ENCODE data around the gene DYNC1H1.
A peak's percentile ranks its signal among the peaks of the same experiment; 100 is the strongest.

The DYNC1H1 gene

GRCh38 chr14:101964297-101965180 lies at the start of gene DYNC1H1:
TSS of gene DYNC1H1 (plus strand) at chr14:101964573. CDS start at chr14:101964692, 119 bp downstream.
- peak; percentile 93 to 97 for DNase-seq
- TF ChIP-seq GATA1 (IDR thresholded peaks at IDR 0.05; ENCODE audit: low read depth, low read length) (no peak), POLR2A (IDR thresholded peaks at IDR 0.05; ENCODE audit: low read length) (peak; percentile 75)

GRCh38 chr14:101915871-101916815 lies 48.2 kb upstream of the DYNC1H1 start:
- TF ChIP-seq GATA1 (IDR thresholded peaks at IDR 0.05; ENCODE audit: low read depth, low read length) (no peak), POLR2A (IDR thresholded peaks at IDR 0.05; ENCODE audit: low read length) (no peak)
- DNase-seq, result no peak

GRCh38 chr14:101916816-101917412 lies 47.5 kb upstream of the DYNC1H1 start:
- DNase-seq, result no peak
- TF ChIP-seq POLR2A (IDR thresholded peaks at IDR 0.05; ENCODE audit: low read length) (no peak), GATA1 (IDR thresholded peaks at IDR 0.05; ENCODE audit: low read depth, low read length) (no peak)

- TF ChIP-seq POLR2A (IDR thresholded peaks at IDR 0.05; ENCODE audit: low read length), result no peak
- TF ChIP-seq GATA1 (IDR thresholded peaks at IDR 0.05; ENCODE audit: low read depth, low read length), result no peak
Measured at GRCh38 chr14:101917413-101918017, 46.9 kb upstream of the DYNC1H1 start.

GRCh38 chr14:101918065-101918989 lies 46.0 kb upstream of the DYNC1H1 start:
- TF ChIP-seq POLR2A (IDR thresholded peaks at IDR 0.05; ENCODE audit: low read length), result no peak
- TF ChIP-seq GATA1 (IDR thresholded peaks at IDR 0.05; ENCODE audit: low read depth, low read length), result no peak
- DNase-seq, result no peak

More at GRCh38 chr14:101917413-101918017, 46.9 kb upstream of the DYNC1H1 start:
- DNase-seq, result no peak

- no peak for TF ChIP-seq POLR2A (IDR thresholded peaks at IDR 0.05; ENCODE audit: low read length)
- no peak for TF ChIP-seq GATA1 (IDR thresholded peaks at IDR 0.05; ENCODE audit: low read depth, low read length)
- no peak for DNase-seq
Measured at GRCh38 chr14:101920271-101920670, 44.1 kb upstream of the DYNC1H1 start.

- no peak for DNase-seq
- TF ChIP-seq GATA1 (IDR thresholded peaks at IDR 0.05; ENCODE audit: low read depth, low read length), result no peak
- TF ChIP-seq POLR2A (IDR thresholded peaks at IDR 0.05; ENCODE audit: low read length), result no peak
Measured at GRCh38 chr14:101922866-101923265, 41.5 kb upstream of the DYNC1H1 start.

- TF ChIP-seq GATA1 (IDR thresholded peaks at IDR 0.05; ENCODE audit: low read depth, low read length) (no peak), POLR2A (IDR thresholded peaks at IDR 0.05; ENCODE audit: low read length) (no peak)
- no peak for DNase-seq
Measured at GRCh38 chr14:101925152-101925551, 39.2 kb upstream of the DYNC1H1 start.

- no peak for DNase-seq
- TF ChIP-seq GATA1 (IDR thresholded peaks at IDR 0.05; ENCODE audit: low read depth, low read length) (no peak), POLR2A (IDR thresholded peaks at IDR 0.05; ENCODE audit: low read length) (no peak)
Measured at GRCh38 chr14:101926085-101926484, 38.3 kb upstream of the DYNC1H1 start.

GRCh38 chr14:101926620-101927019 lies 37.8 kb upstream of the DYNC1H1 start:
- no peak for DNase-seq

GRCh38 chr14:101927859-101928258 lies 36.5 kb upstream of the DYNC1H1 start:
- TF ChIP-seq GATA1 (IDR thresholded peaks at IDR 0.05; ENCODE audit: low read depth, low read length), result no peak
- TF ChIP-seq POLR2A (IDR thresholded peaks at IDR 0.05; ENCODE audit: low read length), result no peak
- peak in 1 of 2 experiments; percentile 40 for DNase-seq

More at GRCh38 chr14:101926620-101927019, 37.8 kb upstream of the DYNC1H1 start:
- TF ChIP-seq GATA1 (IDR thresholded peaks at IDR 0.05; ENCODE audit: low read depth, low read length), result no peak
- TF ChIP-seq POLR2A (IDR thresholded peaks at IDR 0.05; ENCODE audit: low read length), result no peak

GRCh38 chr14:101928415-101928841 lies 35.9 kb upstream of the DYNC1H1 start:
- TF ChIP-seq POLR2A (IDR thresholded peaks at IDR 0.05; ENCODE audit: low read length) (no peak), GATA1 (IDR thresholded peaks at IDR 0.05; ENCODE audit: low read depth, low read length) (no peak)
- DNase-seq, result no peak

Measured in erythroblast (primary cell).